Breast epithelium (tissue), 4 donors: Measurements from ENCODE around the gene HHLA2. TPM values are rescaled to one million over a fixed set of nuclear protein-coding genes. Genes with fewer than 3 reads are reported as not detected.

Experiments
- DNase-seq, 2 donors: peaks; one replicate each; pipeline ENCODE4 v3.0.0-alpha.2; 2019; ENCODE audit warnings: low spot score in 2 of 2
- H3K27ac ChIP-seq, 2 donors: fragments of 200-600 bp; sonication (generic) in 1 of 2; one replicate each; pipeline ENCODE4 v1.5.1; 2016 to 2019; ENCODE audit warnings: mild to moderate bottlenecking in 1 of 2
- H3K27me3 ChIP-seq, 2 donors: fragments of 200-600 bp; sonication (generic) in 1 of 2; one replicate each; pipeline versions ENCODE4 v1.5.1 to v1.6.0; 2017 to 2019; ENCODE audit warnings: control low read depth in 1 of 2, mild to moderate bottlenecking in 1 of 2
- H3K36me3 ChIP-seq: fragments of 200-600 bp; one replicate; pipeline ENCODE4 v1.5.1; 2019
- H3K4me1 ChIP-seq, 2 donors: fragments of 200-600 bp; sonication (generic); one replicate each; pipeline ENCODE4 v1.5.1; 2016 to 2019; ENCODE audit warnings: control low read depth in 1 of 2
- H3K4me3 ChIP-seq, 3 donors: fragments of 200-600 bp; sonication (generic); 1 replicate in 2 of 3; 2 replicates in 1 of 3; pipeline ENCODE4 v1.5.1; 2016 to 2019; ENCODE audit warnings: mild to moderate bottlenecking in 3 of 3, moderate library complexity in 2 of 3
- H3K9me3 ChIP-seq, 2 donors: fragments of 200-600 bp; sonication (generic) in 1 of 2; one replicate each; pipeline ENCODE4 v1.5.1; 2016 to 2019; ENCODE audit warnings: control low read depth in 1 of 2
- CTCF ChIP-seq, 3 donors: fragments of 450-650 bp; IDR thresholded peaks; one replicate each; pipeline ENCODE4 v1.5.1; 2016 to 2017; ENCODE audit warnings: antibody characterized with exemption in 3 of 3, mild to moderate bottlenecking in 3 of 3, moderate library complexity in 3 of 3
- POLR2A ChIP-seq: fragments of 450-650 bp; IDR thresholded peaks from one replicate; pipeline ENCODE4 v1.6.1; 2016; ENCODE audit warnings: antibody characterized with exemption, mild to moderate bottlenecking, moderate library complexity
- POLR2AphosphoS5 ChIP-seq, 3 donors: sonication (generic); formaldehyde crosslinking; IDR thresholded peaks; one replicate each; pipeline ENCODE4 v1.6.1; 2017; ENCODE audit warnings: antibody characterized with exemption in 3 of 3
- intact Hi-C: fragments of 100-400 bp; cut with DNase I; formaldehyde crosslinking; loops from one replicate; pipeline ENCODE4 v1.15.1; 2023; ENCODE audit warnings: low total_unique reads
- total RNA-seq, 3 donors: library from RNA; depleted of rRNA; stranded (reverse); fragments of >200 nt; gene quantifications; one replicate each; pipeline ENCODE4 v1.1.0, GENCODE V29; 2016

HHLA2 gene
- total RNA-seq, 3 donors from 2014 or later, result 1.6 TPM; not detected in 2

DNA sequence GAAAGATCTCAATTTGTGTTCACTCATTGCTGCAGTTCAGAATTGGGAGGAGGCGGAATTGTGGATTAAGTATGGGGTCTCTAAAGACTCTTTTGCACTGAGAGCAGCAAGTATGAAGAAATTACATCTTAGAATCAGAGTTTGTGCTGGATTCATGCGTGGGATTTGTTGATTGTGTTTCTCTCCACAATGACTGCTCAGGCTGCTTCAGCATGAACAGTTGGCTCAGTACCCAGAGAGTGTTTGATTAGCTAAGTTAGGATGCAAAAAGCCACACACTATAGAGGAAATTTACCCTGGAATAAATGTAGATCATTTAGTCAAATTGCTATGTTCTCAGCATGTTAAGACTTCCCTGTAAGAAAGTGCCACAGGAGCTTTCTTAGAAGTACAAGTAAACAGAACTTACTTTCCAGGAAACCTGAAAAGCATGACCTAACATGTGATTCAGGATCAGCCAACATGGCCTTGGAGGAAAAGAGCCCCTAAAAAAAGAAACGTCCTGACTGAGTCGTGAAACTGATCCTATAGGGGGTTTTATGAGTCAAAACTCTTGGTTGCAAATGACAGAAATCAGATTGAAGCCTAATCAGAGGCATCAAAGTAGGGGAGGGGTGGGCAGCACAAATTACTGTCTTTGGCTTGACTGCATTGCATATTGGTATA lies 32.6 kb downstream of the HHLA2 start:
- intact Hi-C loops, result no loop called here
- TF ChIP-seq POLR2A (no peak), POLR2AphosphoS5 (IDR thresholded peaks at IDR 0.05) (no peak), CTCF (IDR thresholded peaks at IDR 0.05) (no peak)

GRCh38 chr3:108329508-108329907 lies 33.2 kb downstream of the HHLA2 start:
- Histone ChIP-seq H3K9me3 (no peaks in the 10 kb centered on the region), H3K36me3 (no peaks in the 10 kb centered on the region), H3K27me3 (no peaks in the 10 kb centered on the region), H3K4me1 (no peaks in the 10 kb centered on the region), H3K4me3 (no peak overlapping the region), H3K27ac (no peak overlapping the region)
- intact Hi-C loops, result no loop called here
- no peak for DNase-seq
- no peak for TF ChIP-seq POLR2A
- TF ChIP-seq POLR2AphosphoS5 (IDR thresholded peaks at IDR 0.05), result no peak
- TF ChIP-seq CTCF (IDR thresholded peaks at IDR 0.05), result no peak

More for the DNA sequence above, 32.6 kb downstream of the HHLA2 start:
- H3K27me3 ChIP-seq, result no peaks in the 10 kb centered on the region
- H3K4me3 ChIP-seq, result no peak overlapping the region
- no peaks in the 10 kb centered on the region for H3K4me1 ChIP-seq
- no peaks in the 10 kb centered on the region for H3K9me3 ChIP-seq
- H3K27ac ChIP-seq, result no peak overlapping the region
- H3K36me3 ChIP-seq, result no peaks in the 10 kb centered on the region
- no peak for DNase-seq

DNA sequence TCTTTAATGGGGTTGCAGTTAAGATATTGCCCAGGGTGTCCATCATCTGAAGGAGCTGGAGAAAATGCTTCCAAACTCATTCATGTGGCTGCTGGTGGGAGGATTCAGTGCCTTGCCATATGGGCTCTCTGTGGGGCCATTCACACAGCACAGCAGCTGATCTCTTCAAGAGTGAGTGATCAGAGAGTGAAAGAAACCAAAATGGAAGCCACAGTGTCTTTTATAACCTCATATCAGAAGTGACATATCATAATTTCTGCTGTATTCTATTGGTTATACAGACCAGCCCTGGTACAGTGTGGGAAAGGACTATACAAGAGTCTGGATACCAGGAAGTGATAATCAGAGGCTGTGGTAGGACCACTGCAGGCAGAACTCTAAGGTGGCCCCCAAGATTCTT lies 33.6 kb downstream of the HHLA2 start:
- no peaks in the 10 kb centered on the region for H3K36me3 ChIP-seq
- H3K27me3 ChIP-seq, result no peaks in the 10 kb centered on the region
- intact Hi-C loops, result no loop called here
- no peaks in the 10 kb centered on the region for H3K9me3 ChIP-seq
- H3K4me3 ChIP-seq, result no peak overlapping the region
- no peak for TF ChIP-seq CTCF (IDR thresholded peaks at IDR 0.05)
- TF ChIP-seq POLR2A, result no peak
- TF ChIP-seq POLR2AphosphoS5 (IDR thresholded peaks at IDR 0.05), result no peak
- no peak for DNase-seq
- no peaks in the 10 kb centered on the region for H3K4me1 ChIP-seq
- H3K27ac ChIP-seq, result no peak overlapping the region

DNA sequence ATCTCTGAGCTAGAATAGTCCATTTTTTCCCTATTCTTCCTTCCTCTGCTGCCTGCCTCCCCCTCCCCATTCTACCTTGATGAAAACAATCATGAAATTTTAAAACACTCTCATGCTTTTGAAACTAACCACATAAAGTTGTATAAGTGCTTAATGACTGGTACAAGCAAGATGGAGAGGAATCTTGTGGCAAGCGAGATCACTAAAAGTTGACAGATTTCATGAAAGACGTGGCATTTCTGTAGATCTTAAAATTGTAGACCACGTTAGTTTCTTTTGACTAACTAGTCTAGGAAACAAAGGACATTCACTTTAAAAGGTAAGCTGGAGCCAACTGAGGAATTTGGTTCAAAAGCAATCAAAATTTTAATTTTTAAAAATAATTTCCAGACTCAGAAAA lies 35.4 kb downstream of the HHLA2 start:
- DNase-seq, result no peak
- H3K27ac ChIP-seq, result no peak overlapping the region
- no peak for TF ChIP-seq POLR2AphosphoS5 (IDR thresholded peaks at IDR 0.05)
- no peak for TF ChIP-seq POLR2A
- TF ChIP-seq CTCF (IDR thresholded peaks at IDR 0.05), result no peak
- no peaks in the 10 kb centered on the region for H3K36me3 ChIP-seq
- intact Hi-C loops, result no loop called here
- H3K4me3 ChIP-seq, result no peak overlapping the region
- no peaks in the 10 kb centered on the region for H3K27me3 ChIP-seq
- no peaks in the 10 kb centered on the region for H3K9me3 ChIP-seq
- H3K4me1 ChIP-seq, result no peaks in the 10 kb centered on the region

DNA sequence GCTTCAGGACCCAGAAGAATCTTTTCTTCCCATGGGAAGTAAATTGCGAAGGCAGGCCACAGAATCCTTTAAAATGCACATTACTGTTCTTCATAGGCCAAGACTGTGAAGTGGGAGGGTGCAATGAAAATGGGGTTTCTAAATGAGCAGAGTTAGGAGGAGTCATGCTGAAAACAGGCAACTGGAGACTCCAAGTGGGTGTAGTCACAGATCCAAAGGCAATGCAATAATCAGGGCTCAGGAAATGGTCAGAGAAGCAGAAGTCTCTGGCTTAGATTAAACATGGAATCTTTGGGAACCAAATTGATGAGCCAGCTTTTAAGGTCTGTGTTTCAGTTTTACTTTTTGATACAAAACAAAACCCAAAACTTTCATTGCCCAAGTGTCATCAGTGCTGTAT lies 37.6 kb downstream of the HHLA2 start:
- TF ChIP-seq POLR2A, result no peak
- no peak for TF ChIP-seq POLR2AphosphoS5 (IDR thresholded peaks at IDR 0.05)
- TF ChIP-seq CTCF (IDR thresholded peaks at IDR 0.05), result no peak
- intact Hi-C loops, result no loop called here
- DNase-seq, result no peak
- H3K4me1 ChIP-seq, result no peaks in the 10 kb centered on the region
- no peak overlapping the region for H3K27ac ChIP-seq
- no peaks in the 10 kb centered on the region for H3K9me3 ChIP-seq
- H3K4me3 ChIP-seq, result no peak overlapping the region
- no peaks in the 10 kb centered on the region for H3K36me3 ChIP-seq
- H3K27me3 ChIP-seq, result no peaks in the 10 kb centered on the region
